HepG2 (cell line): ENCODE measurements around the gene CT55. TPM values are rescaled to one million over a fixed set of nuclear protein-coding genes. Genes with fewer than 3 reads are reported as not detected.

Experiments used
- ATAC-seq: fragments of 200-7000 bp; cut with Tn5 transposase; 3 replicates; pipeline ENCODE4 v1.9.1; 2020; ENCODE audit warnings: mild to moderate bottlenecking, moderate library complexity
- BruUV-seq: library from RNA; stranded (reverse); fragments of 400-500 nt; replicated peaks from 2 replicates; lab custom pipeline; 2021; lab: Mats Ljungman, UMichigan
- CTCF ChIA-PET: fragments of 300-600 bp; formaldehyde crosslinking; extraction: SDS; loops from one replicate; lab custom pipeline; 2021; ENCODE audit warnings: low total read pairs, inconsistent platforms, low intra/inter-chr PET ratio; lab: Yijun Ruan, JAX
- POLR2A ChIA-PET: fragments of 350-600 bp; sonication (Branson Sonifier 250); formaldehyde crosslinking; loops from one replicate; lab custom pipeline; 2020; ENCODE audit warnings: antibody characterized with exemption, inconsistent platforms; lab: Yijun Ruan, JAX
- DNase-seq: peaks from one replicate; pipeline ENCODE4 v3.0.0-alpha.2; 2015; ENCODE audit warnings: low spot score
- FAIRE-seq: peaks from 3 replicates; lab custom pipeline; 2011; peaks lifted over from hg19 to GRCh38; lab: Jason Lieb, UNC
- H2AFZ ChIP-seq: one replicate; pipeline ENCODE4 v1.6.1; 2011; ENCODE audit warnings: low read length, inconsistent platforms
- H3K27ac ChIP-seq: fragments of 300-600 bp; 3 replicates; pipeline ENCODE4 v1.8.0; 2011; ENCODE audit warnings: mixed run types, mild to moderate bottlenecking, mixed read lengths, low read length, inconsistent platforms; ENCODE audit not compliant: insufficient read depth; ENCODE audit errors: extremely low read length
- H3K27me3 ChIP-seq, 2 experiments: fragments of 200-600 bp in 1 of 2; 2 replicates in 1 of 2; 3 replicates in 1 of 2; pipeline versions ENCODE4 v1.6.0 to v1.8.0; 2011; ENCODE audit warnings: low read length in 2 of 2, mild to moderate bottlenecking in 2 of 2, moderate library complexity in 2 of 2, inconsistent platforms in 1 of 2; ENCODE audit not compliant: insufficient read depth in 2 of 2, control insufficient read depth in 1 of 2
- H3K36me3 ChIP-seq, 2 experiments: fragments of 200-600 bp in 1 of 2; replicated peaks in 1 of 2; 2 replicates in 1 of 2; 3 replicates in 1 of 2; pipeline versions ENCODE4 v1.5.1 to v1.8.0; 2011; ENCODE audit warnings: low read length in 2 of 2, inconsistent platforms in 1 of 2; ENCODE audit not compliant: insufficient read depth in 2 of 2, control insufficient read depth in 1 of 2
- H3K4me1 ChIP-seq: 2 replicates; pipeline ENCODE4 v1.5.1; 2012; ENCODE audit warnings: low read length, inconsistent platforms; ENCODE audit not compliant: insufficient read depth
- H3K4me2 ChIP-seq: 2 replicates; pipeline ENCODE4 v1.6.0; 2011; ENCODE audit warnings: low read depth, low read length, inconsistent platforms
- H3K4me3 ChIP-seq, 3 experiments: fragments of 200-600 bp in 1 of 3; sonication (generic), shearing (Covaris generic) in 1 of 3; replicated peaks in 1 of 3; 2 replicates each; pipeline ENCODE4 v1.5.1; 2011 to 2016; ENCODE audit warnings: low read length in 3 of 3, inconsistent platforms in 2 of 3, low read depth in 2 of 3, mild to moderate bottlenecking in 2 of 3, control low read depth in 1 of 3, mixed read lengths in 1 of 3; ENCODE audit not compliant: insufficient read depth in 1 of 3
- H3K79me2 ChIP-seq: one replicate; pipeline ENCODE4 v1.6.1; 2011; ENCODE audit warnings: low read length, inconsistent platforms; ENCODE audit not compliant: insufficient read depth
- H3K9ac ChIP-seq: 2 replicates; pipeline ENCODE4 v1.6.0; 2011; ENCODE audit warnings: mild to moderate bottlenecking, low read depth, low read length, inconsistent platforms; ENCODE audit not compliant: insufficient read depth
- H3K9me3 ChIP-seq: 2 replicates; pipeline ENCODE4 v1.5.1; 2012; ENCODE audit warnings: mild to moderate bottlenecking, low read length
- H4K20me1 ChIP-seq: 2 replicates; pipeline ENCODE4 v1.6.0; 2011; ENCODE audit warnings: inconsistent platforms, mild to moderate bottlenecking, low read length, moderate library complexity; ENCODE audit not compliant: insufficient read depth
- BRCA1 ChIP-seq: sonication (generic); formaldehyde crosslinking; IDR thresholded peaks from 2 replicates; pipeline ENCODE4 v1.4.0; 2020; ENCODE audit warnings: missing genetic modification reagents
- FOXK2 ChIP-seq: fragments of 450-650 bp; IDR thresholded peaks from 2 replicates; pipeline ENCODE4 v1.6.1; 2016
- NFAT5 ChIP-seq: sonication (generic); formaldehyde crosslinking; IDR thresholded peaks from 2 replicates; pipeline ENCODE4 v1.4.0; 2020; ENCODE audit warnings: missing genetic modification reagents
- PAX8 ChIP-seq: sonication (generic); formaldehyde crosslinking; IDR thresholded peaks from 2 replicates; pipeline ENCODE4 v1.8.0; 2022; ENCODE audit warnings: mild to moderate bottlenecking, missing genetic modification reagents, borderline replicate concordance
- PITX1 ChIP-seq: sonication (generic); formaldehyde crosslinking; IDR thresholded peaks from 2 replicates; pipeline ENCODE4 v1.5.1; 2020; ENCODE audit warnings: mild to moderate bottlenecking, missing genetic modification reagents
- PLSCR1 ChIP-seq: sonication (generic); formaldehyde crosslinking; IDR thresholded peaks from 2 replicates; pipeline ENCODE4 v1.5.0; 2020; ENCODE audit warnings: missing genetic modification reagents, mild to moderate bottlenecking, borderline replicate concordance
- POLR2G ChIP-seq: fragments of 200-400 bp; formaldehyde crosslinking; IDR thresholded peaks from 2 replicates; pipeline ENCODE4 v1.6.1; 2018; ENCODE audit warnings: mild to moderate bottlenecking, low read depth, low read length, moderate library complexity
- SKI ChIP-seq: fragments of 450-650 bp; IDR thresholded peaks from one replicate; pipeline ENCODE4 v1.6.1; 2018; ENCODE audit warnings: mild to moderate bottlenecking; ENCODE audit not compliant: partially characterized antibody
- TEAD3 ChIP-seq: optimal IDR thresholded peaks from 2 replicates; pipeline ENCODE3; 2016; ENCODE audit warnings: borderline replicate concordance
- TFE3 ChIP-seq: IDR thresholded peaks from 2 replicates; pipeline ENCODE4 v1.6.1; 2016
- THAP8 ChIP-seq: sonication (generic); formaldehyde crosslinking; IDR thresholded peaks from 2 replicates; pipeline ENCODE4 v1.5.1; 2020; ENCODE audit warnings: missing genetic modification reagents, mild to moderate bottlenecking, borderline replicate concordance
- ZFYVE20 ChIP-seq: sonication (generic); formaldehyde crosslinking; IDR thresholded peaks from 2 replicates; pipeline ENCODE4 v1.8.0; 2023; ENCODE audit warnings: low read depth, mild to moderate bottlenecking, moderate library complexity, missing genetic modification reagents, borderline replicate concordance
- ZNF7 ChIP-seq: IDR thresholded peaks from 2 replicates; pipeline ENCODE4 v1.6.1; 2016; ENCODE audit warnings: missing biosample characterization, missing genetic modification reagents
- WGBS: methylation state at CpG from one replicate; pipeline ENCODE4 v1.1.6; 2017; ENCODE audit warnings: low lambda C conversion rate; 5-methylcytosine and 5-hydroxymethylcytosine counted together
- in situ Hi-C: cut with HindIII; loops from 2 replicates; pipeline ENCODE4 v1.10.0; 2017; ENCODE audit warnings: low pct_unique_long_range_greater_than_20kb; ENCODE audit not compliant: extremely low pct_ligation_motif_present
- intact Hi-C: fragments of 100-400 bp; cut with micrococcal nuclease; formaldehyde crosslinking; loops from one replicate; pipeline ENCODE4 v1.10.0; 2022; ENCODE audit not compliant: unreplicated experiment
- polyA plus RNA-seq, 8 experiments: library from polyadenylated mRNA; depleted of rRNA in 3 of 8; stranded (reverse) in 7 of 8; unstranded in 1 of 8; fragments of >200 nt; fragmentation: Illumina TruSeq in 4 of 8; extraction: Trizol in 4 of 8; gene quantifications; 2 replicates each; pipeline versions ENCODE4 v1.2.1 to v1.2.3, GENCODE V29; 2011 to 2016; ENCODE audit warnings: low read depth in 4 of 8, missing spikeins in 1 of 8, mixed read lengths in 1 of 8; ENCODE audit not compliant: insufficient read depth in 1 of 8
- total RNA-seq, 5 experiments: library from RNA; depleted of rRNA; stranded (reverse); fragments of >200 nt; fragmentation: Illumina TruSeq; extraction: Trizol; gene quantifications; 2 replicates each; pipeline ENCODE4 v1.2.3, GENCODE V29; 2016; ENCODE audit warnings: low read depth in 1 of 5
- TF ChIP-seq, protein P1 (sequence below): IDR thresholded peaks from 2 replicates; pipeline ENCODE4 v1.6.1; 2018; ENCODE audit warnings: missing genetic modification reagents, mild to moderate bottlenecking, missing compliant biosample characterization

Gene CT55
- total and polyA plus RNA-seq, 2 of the 13 experiments (the other 11 are each of a cell fraction or from before 2014, with no cell fraction given), result 0.08 to 0.15 TPM

DNA sequence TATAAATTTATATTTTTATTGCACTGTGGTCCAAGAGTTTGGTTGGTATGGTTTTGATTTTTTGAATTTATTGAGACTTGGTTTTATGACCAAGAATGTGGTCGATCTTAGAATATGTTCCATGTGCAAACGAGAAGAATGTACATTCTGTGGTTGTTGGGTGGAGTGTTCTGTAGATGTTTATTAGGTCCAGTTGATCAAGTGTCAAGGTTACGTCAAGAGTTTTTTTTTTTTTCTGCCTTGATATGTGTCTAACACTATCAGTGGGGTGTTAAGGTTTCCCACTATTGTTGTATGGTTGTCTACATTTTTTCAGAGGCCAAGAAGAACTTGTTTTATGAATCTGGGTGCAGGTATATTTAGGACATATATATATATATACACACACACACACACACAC is 61.6 kb downstream of the CT55 start:
- ChIA-PET CTCF (no interaction called here), POLR2A (no interaction called here)
- Histone ChIP-seq H3K4me2 (no peak overlapping the region), H3K36me3 (no peaks in the 10 kb centered on the region), H2AFZ (no peak overlapping the region), H3K27ac (no peak overlapping the region), H3K9ac (no peak overlapping the region), H3K4me1 (no peaks in the 10 kb centered on the region), H3K27me3 (no peaks in the 10 kb centered on the region), H3K4me3 (no peak overlapping the region), H4K20me1 (no peaks in the 10 kb centered on the region), H3K9me3 (no peaks in the 10 kb centered on the region), H3K79me2 (no peaks in the 10 kb centered on the region)
- intact Hi-C loops, result no loop called here
- WGBS, result 17% methylated on average over 3 of the region's 3 CpGs
- BruUV-seq, result no TSS peak
- in situ Hi-C loops, result no loop called here
- ATAC-seq (no peak), DNase-seq (no peak), FAIRE-seq (no peak)
- TF ChIP-seq POLR2G (no peak), THAP8 (no peak), ZNF7 (no peak), BRCA1 (no peak), FOXK2 (no peak), NFAT5 (CRISPR knock-in tag) (no peak), PITX1 (CRISPR knock-in tag) (no peak), TFE3 (CRISPR knock-in tag) (no peak), PAX8 (no peak), SKI (no peak), TEAD3 (CRISPR knock-in tag) (no peak), PLSCR1 (CRISPR knock-in tag) (no peak), ZFYVE20 (no peak)
- TF ChIP-seq, protein P1, sequence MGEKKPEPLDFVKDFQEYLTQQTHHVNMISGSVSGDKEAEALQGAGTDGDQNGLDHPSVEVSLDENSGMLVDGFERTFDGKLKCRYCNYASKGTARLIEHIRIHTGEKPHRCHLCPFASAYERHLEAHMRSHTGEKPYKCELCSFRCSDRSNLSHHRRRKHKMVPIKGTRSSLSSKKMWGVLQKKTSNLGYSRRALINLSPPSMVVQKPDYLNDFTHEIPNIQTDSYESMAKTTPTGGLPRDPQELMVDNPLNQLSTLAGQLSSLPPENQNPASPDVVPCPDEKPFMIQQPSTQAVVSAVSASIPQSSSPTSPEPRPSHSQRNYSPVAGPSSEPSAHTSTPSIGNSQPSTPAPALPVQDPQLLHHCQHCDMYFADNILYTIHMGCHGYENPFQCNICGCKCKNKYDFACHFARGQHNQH (CRISPR knock-in tag), result no peak
